GM10248 (cell line): ENCODE results near the gene CFAP46.

Experiments
- CTCF ChIA-PET: fragments of 300-600 bp; sonication (Branson Sonifier 250); formaldehyde crosslinking; extraction: SDS; loops from one replicate; lab custom pipeline; 2021; ENCODE audit warnings: antibody characterized with exemption; lab: Yijun Ruan, JAX
- POLR2A ChIA-PET: fragments of 350-650 bp; sonication (Branson Sonifier 250); formaldehyde crosslinking; extraction: SDS; loops from one replicate; lab custom pipeline; 2020; ENCODE audit warnings: antibody characterized with exemption; lab: Yijun Ruan, JAX
- DNase-seq: peaks from one replicate; pipeline ENCODE4 v3.0.0; 2012; ENCODE audit errors: extremely low spot score
- CTCF ChIP-seq: IDR thresholded peaks from 2 replicates; pipeline ENCODE4 v1.5.1; 2012; ENCODE audit warnings: mild to moderate bottlenecking, low read depth; ENCODE audit errors: extremely low read depth, missing control alignments, control extremely low read depth

CFAP46 gene

GRCh38 chr10:132987671-132988571, 45.6 kb upstream of the CFAP46 start:
- DNase-seq = no peak
- POLR2A ChIA-PET = no interaction called here
- TF ChIP-seq CTCF = no peak
- CTCF ChIA-PET = no interaction called here

GRCh38 chr10:132986978-132987377, 44.6 kb upstream of the CFAP46 start:
- DNase-seq = no peak
- ChIA-PET CTCF (interaction anchor here (1.5 kb wide), 1 partner anchor 10 kb away, joined by 3 read pairs; no protein-coding TSS in a partner anchor), POLR2A (no interaction called here)
- no peak for TF ChIP-seq CTCF

GRCh38 chr10:132986576-132986975, 44.2 kb upstream of the CFAP46 start:
- ChIA-PET POLR2A (no interaction called here), CTCF (interaction anchor here (1.5 kb wide), 1 partner anchor 10 kb away, joined by 3 read pairs; no protein-coding TSS in a partner anchor)
- no peak for TF ChIP-seq CTCF
- DNase-seq = no peak

- ChIA-PET CTCF (interaction anchor here (1.5 kb wide), 1 partner anchor 11 kb away, joined by 3 read pairs; no protein-coding TSS in a partner anchor), POLR2A (no interaction called here)
- no peak for TF ChIP-seq CTCF
- no peak for DNase-seq
Measured at GRCh38 chr10:132986076-132986475, 43.7 kb upstream of the CFAP46 start.

GRCh38 chr10:132985546-132985900, 43.2 kb upstream of the CFAP46 start:
- POLR2A ChIA-PET = no interaction called here
- CTCF ChIA-PET = interaction anchor here (1.5 kb wide), 1 partner anchor 11 kb away, joined by 3 read pairs; no protein-coding TSS in a partner anchor
- TF ChIP-seq CTCF = no peak
- DNase-seq = no peak

- CTCF ChIA-PET = interaction anchor here (1.4 kb wide), 1 partner anchor 21 kb away, joined by 4 read pairs; no protein-coding TSS in a partner anchor
Measured at GRCh38 chr10:132984801-132985545, 42.6 kb upstream of the CFAP46 start.

More at GRCh38 chr10:132984801-132985545, 42.6 kb upstream of the CFAP46 start:
- TF ChIP-seq CTCF = no peak
- POLR2A ChIA-PET = no interaction called here
- no peak for DNase-seq
